Measurements from ENCODE around the gene LYRM1. TPM values are rescaled to one million over a fixed set of nuclear protein-coding genes. Genes with fewer than 3 reads are reported as not detected.

LYRM1 gene
- polyA plus RNA-seq (2012; ENCODE audit: low read depth, missing spikeins) = 32.4 TPM

GRCh38 chr16:20900299-20901067, at the start of gene LYRM1, which contains the start of gene DCUN1D3:
Gene LYRM1, plus strand, starts transcription at chr16:20900771. Its CDS starts 14,785 bp downstream, at chr16:20915556.
Gene DCUN1D3, minus strand, starts transcription at chr16:20900358. Its CDS starts 37,820 bp downstream, at chr16:20862538.
- DNase-seq (ENCODE audit: insufficient read length, low spot score) = peak; percentile 77
- no peak for TF ChIP-seq POU2F2 (IDR thresholded peaks at IDR 0.05; ENCODE audit: low read depth, low read length)
- TF ChIP-seq PAX5 (IDR thresholded peaks at IDR 0.05; ENCODE audit: insufficient read depth, low read length, severe bottlenecking) = no peak
- TF ChIP-seq TAF1 (IDR thresholded peaks at IDR 0.05; ENCODE audit: low read depth, low read length) = peak; percentile 79
- peak; percentile 60; the same call in 1 of the 2 replicates for TF ChIP-seq POLR2AphosphoS5 (IDR thresholded peaks at IDR 0.05; ENCODE audit: low read depth, low read length)
- TF ChIP-seq POLR2A (IDR thresholded peaks at IDR 0.05; ENCODE audit: low read depth, low read length) = peak; percentile 53
- no peak for TF ChIP-seq SPI1 (IDR thresholded peaks at IDR 0.05; ENCODE audit: low read depth, low read length)
- FAIRE-seq = peak; percentile 90

- FAIRE-seq (no peak), DNase-seq (ENCODE audit: insufficient read length, low spot score) (no peak)
- TF ChIP-seq POLR2AphosphoS5 (IDR thresholded peaks at IDR 0.05; ENCODE audit: low read depth, low read length) (no peak), POLR2A (IDR thresholded peaks at IDR 0.05; ENCODE audit: low read depth, low read length) (no peak), SPI1 (IDR thresholded peaks at IDR 0.05; ENCODE audit: low read depth, low read length) (no peak), TAF1 (IDR thresholded peaks at IDR 0.05; ENCODE audit: low read depth, low read length) (no peak), POU2F2 (IDR thresholded peaks at IDR 0.05; ENCODE audit: low read depth, low read length) (no peak), PAX5 (IDR thresholded peaks at IDR 0.05; ENCODE audit: insufficient read depth, low read length, severe bottlenecking) (no peak)
These were observed 49.6 kb upstream of the LYRM1 start for GRCh38 chr16:20850981-20851380.

GRCh38 chr16:20851601-20852000, 49.0 kb upstream of the LYRM1 start:
- DNase-seq (ENCODE audit: insufficient read length, low spot score) (no peak), FAIRE-seq (no peak)
- no peak for TF ChIP-seq PAX5 (IDR thresholded peaks at IDR 0.05; ENCODE audit: insufficient read depth, low read length, severe bottlenecking)
- no peak for TF ChIP-seq TAF1 (IDR thresholded peaks at IDR 0.05; ENCODE audit: low read depth, low read length)
- no peak for TF ChIP-seq POLR2AphosphoS5 (IDR thresholded peaks at IDR 0.05; ENCODE audit: low read depth, low read length)
- TF ChIP-seq POU2F2 (IDR thresholded peaks at IDR 0.05; ENCODE audit: low read depth, low read length) = no peak
- no peak for TF ChIP-seq SPI1 (IDR thresholded peaks at IDR 0.05; ENCODE audit: low read depth, low read length)

- no peak for TF ChIP-seq POLR2AphosphoS5 (IDR thresholded peaks at IDR 0.05; ENCODE audit: low read depth, low read length)
- no peak for TF ChIP-seq PAX5 (IDR thresholded peaks at IDR 0.05; ENCODE audit: insufficient read depth, low read length, severe bottlenecking)
- no peak for TF ChIP-seq POU2F2 (IDR thresholded peaks at IDR 0.05; ENCODE audit: low read depth, low read length)
- TF ChIP-seq SPI1 (IDR thresholded peaks at IDR 0.05; ENCODE audit: low read depth, low read length) = no peak
- no peak for TF ChIP-seq TAF1 (IDR thresholded peaks at IDR 0.05; ENCODE audit: low read depth, low read length)
- no peak for TF ChIP-seq POLR2A (IDR thresholded peaks at IDR 0.05; ENCODE audit: low read depth, low read length)
- FAIRE-seq = no peak
- DNase-seq (ENCODE audit: insufficient read length, low spot score) = no peak
These were observed 47.4 kb upstream of the LYRM1 start for GRCh38 chr16:20853143-20853542.

- FAIRE-seq (no peak), DNase-seq (ENCODE audit: insufficient read length, low spot score) (no peak)
- no peak for TF ChIP-seq POLR2A (IDR thresholded peaks at IDR 0.05; ENCODE audit: low read depth, low read length)
- no peak for TF ChIP-seq POLR2AphosphoS5 (IDR thresholded peaks at IDR 0.05; ENCODE audit: low read depth, low read length)
- TF ChIP-seq POU2F2 (IDR thresholded peaks at IDR 0.05; ENCODE audit: low read depth, low read length) = no peak
These were observed 46.5 kb upstream of the LYRM1 start for GRCh38 chr16:20853981-20854620.

- no peak for DNase-seq (ENCODE audit: insufficient read length, low spot score)
- FAIRE-seq = no peak
- no peak for TF ChIP-seq POU2F2 (IDR thresholded peaks at IDR 0.05; ENCODE audit: low read depth, low read length)
- no peak for TF ChIP-seq POLR2A (IDR thresholded peaks at IDR 0.05; ENCODE audit: low read depth, low read length)
- TF ChIP-seq POLR2AphosphoS5 (IDR thresholded peaks at IDR 0.05; ENCODE audit: low read depth, low read length) = no peak
- no peak for TF ChIP-seq PAX5 (IDR thresholded peaks at IDR 0.05; ENCODE audit: insufficient read depth, low read length, severe bottlenecking)
- TF ChIP-seq SPI1 (IDR thresholded peaks at IDR 0.05; ENCODE audit: low read depth, low read length) = no peak
- no peak for TF ChIP-seq TAF1 (IDR thresholded peaks at IDR 0.05; ENCODE audit: low read depth, low read length)
These were observed 45.6 kb upstream of the LYRM1 start for GRCh38 chr16:20854963-20855362.

GRCh38 chr16:20857281-20857680, 43.3 kb upstream of the LYRM1 start:
- FAIRE-seq (no peak), DNase-seq (ENCODE audit: insufficient read length, low spot score) (no peak)
- TF ChIP-seq PAX5 (IDR thresholded peaks at IDR 0.05; ENCODE audit: insufficient read depth, low read length, severe bottlenecking) (no peak), TAF1 (IDR thresholded peaks at IDR 0.05; ENCODE audit: low read depth, low read length) (no peak), POU2F2 (IDR thresholded peaks at IDR 0.05; ENCODE audit: low read depth, low read length) (no peak), SPI1 (IDR thresholded peaks at IDR 0.05; ENCODE audit: low read depth, low read length) (no peak), POLR2A (IDR thresholded peaks at IDR 0.05; ENCODE audit: low read depth, low read length) (no peak), POLR2AphosphoS5 (IDR thresholded peaks at IDR 0.05; ENCODE audit: low read depth, low read length) (no peak)

GRCh38 chr16:20859229-20859628, 41.3 kb upstream of the LYRM1 start:
- TF ChIP-seq POLR2AphosphoS5 (IDR thresholded peaks at IDR 0.05; ENCODE audit: low read depth, low read length) (no peak), POLR2A (IDR thresholded peaks at IDR 0.05; ENCODE audit: low read depth, low read length) (no peak), SPI1 (IDR thresholded peaks at IDR 0.05; ENCODE audit: low read depth, low read length) (no peak), PAX5 (IDR thresholded peaks at IDR 0.05; ENCODE audit: insufficient read depth, low read length, severe bottlenecking) (no peak), TAF1 (IDR thresholded peaks at IDR 0.05; ENCODE audit: low read depth, low read length) (no peak), POU2F2 (IDR thresholded peaks at IDR 0.05; ENCODE audit: low read depth, low read length) (no peak)
- no peak for FAIRE-seq
- DNase-seq (ENCODE audit: insufficient read length, low spot score) = no peak

GRCh38 chr16:20859699-20860098, 40.9 kb upstream of the LYRM1 start:
- FAIRE-seq (no peak), DNase-seq (ENCODE audit: insufficient read length, low spot score) (no peak)
- TF ChIP-seq POLR2AphosphoS5 (IDR thresholded peaks at IDR 0.05; ENCODE audit: low read depth, low read length) (no peak), SPI1 (IDR thresholded peaks at IDR 0.05; ENCODE audit: low read depth, low read length) (no peak), PAX5 (IDR thresholded peaks at IDR 0.05; ENCODE audit: insufficient read depth, low read length, severe bottlenecking) (no peak), POLR2A (IDR thresholded peaks at IDR 0.05; ENCODE audit: low read depth, low read length) (no peak), POU2F2 (IDR thresholded peaks at IDR 0.05; ENCODE audit: low read depth, low read length) (no peak), TAF1 (IDR thresholded peaks at IDR 0.05; ENCODE audit: low read depth, low read length) (no peak)
